ENCODE measurements around the gene CDC42BPG. TPM values are rescaled to one million over a fixed set of nuclear protein-coding genes. Genes with fewer than 3 reads are reported as not detected.

The CDC42BPG gene
- total RNA-seq, 1 experiment from 2014 or later = 21.6 TPM

- Mint-ChIP-seq H3K4me3 (no peak overlapping the region), H3K27me3 (ENCODE audit: low read depth) (no peaks in the 10 kb centered on the region), H3K27ac (no peak overlapping the region), H3K9me3 (no peaks in the 10 kb centered on the region), H3K36me3 (peaks cover 3% of the 10 kb centered on the region; the same call in 1 of the 2 replicates), H3K4me1 (0 out of 2 replicates have a peak, but pooled peaks cover 1% of the 10 kb centered on the region)
- ATAC-seq (no peak), DNase-seq (ENCODE audit: low spot score) (no peak)
- CTCF ChIA-PET = interaction anchor here (0.6 to 2.9 kb wide), 2 partner anchors 13 to 49 kb away, joined by 4 to 6 read pairs; no protein-coding TSS in a partner anchor
- TF ChIP-seq CBFB (CRISPR knock-in tag; IDR thresholded peaks at IDR 0.05; ENCODE audit: low read depth) = no peak
- TF ChIP-seq ZNF317 (CRISPR knock-in tag; IDR thresholded peaks at IDR 0.05; ENCODE audit: borderline replicate concordance, low read depth) = no peak
- no peak for TF ChIP-seq NFYB (CRISPR knock-in tag; conservative IDR thresholded peaks at IDR 0.05; ENCODE audit: low read depth)
- TF ChIP-seq USF1 (CRISPR knock-in tag; IDR thresholded peaks at IDR 0.05) = no peak
- TF ChIP-seq TCF7 (CRISPR knock-in tag; IDR thresholded peaks at IDR 0.05; ENCODE audit: low read depth) = no peak
- no peak for TF ChIP-seq ZNF138 (CRISPR knock-in tag; conservative IDR thresholded peaks at IDR 0.05)
- no peak for TF ChIP-seq ZNF232 (CRISPR knock-in tag; IDR thresholded peaks at IDR 0.05)
- no peak for TF ChIP-seq SMAD3 (CRISPR knock-in tag; IDR thresholded peaks at IDR 0.05; ENCODE audit: borderline replicate concordance)
- no peak for TF ChIP-seq PRDM15 (CRISPR knock-in tag; IDR thresholded peaks at IDR 0.05)
- TF ChIP-seq ATF6 (CRISPR knock-in tag; IDR thresholded peaks at IDR 0.05) = no peak
- no peak for TF ChIP-seq PREB (CRISPR knock-in tag; IDR thresholded peaks at IDR 0.05; ENCODE audit: borderline replicate concordance)
- no peak for TF ChIP-seq CDX4 (CRISPR knock-in tag; IDR thresholded peaks at IDR 0.05; ENCODE audit: borderline replicate concordance)
- POLR2A ChIA-PET = no interaction called here
Measured at GRCh38 chr11:64836448-64837072, 7.9 kb downstream of the CDC42BPG start.

GRCh38 chr11:64835616-64836447, 8.6 kb downstream of the CDC42BPG start:
- Mint-ChIP-seq H3K36me3 (peaks cover 3% of the 10 kb centered on the region; the same call in 1 of the 2 replicates), H3K4me3 (no peak overlapping the region), H3K4me1 (no peaks in the 10 kb centered on the region), H3K9me3 (no peaks in the 10 kb centered on the region), H3K27me3 (ENCODE audit: low read depth) (no peaks in the 10 kb centered on the region), H3K27ac (no peak overlapping the region)
- ATAC-seq (no peak), DNase-seq (ENCODE audit: low spot score) (no peak)
- ChIA-PET POLR2A (no interaction called here), CTCF (interaction anchor here (0.6 to 2.9 kb wide), 2 partner anchors 13 to 38 kb away, joined by 3 to 6 read pairs; no protein-coding TSS in a partner anchor)
- TF ChIP-seq FOXJ3 (CRISPR knock-in tag; IDR thresholded peaks at IDR 0.05; ENCODE audit: borderline replicate concordance) (no peak), PREB (CRISPR knock-in tag; IDR thresholded peaks at IDR 0.05; ENCODE audit: borderline replicate concordance) (no peak)
